HG03064 (cell line): ENCODE measurements around the gene CCL11.
"Not testable (repeated sequence)": the region's sequence is repeated elsewhere in the genome, so short reads cannot be mapped to it uniquely, and the experiment has no call there.

Experiments used
- ATAC-seq: cut with Tn5 transposase; IDR thresholded peaks from one replicate; pipeline ENCODE4 v1.9.1; 2021; ENCODE audit warnings: low read depth; ENCODE audit not compliant: unreplicated experiment

CCL11 gene

DNA sequence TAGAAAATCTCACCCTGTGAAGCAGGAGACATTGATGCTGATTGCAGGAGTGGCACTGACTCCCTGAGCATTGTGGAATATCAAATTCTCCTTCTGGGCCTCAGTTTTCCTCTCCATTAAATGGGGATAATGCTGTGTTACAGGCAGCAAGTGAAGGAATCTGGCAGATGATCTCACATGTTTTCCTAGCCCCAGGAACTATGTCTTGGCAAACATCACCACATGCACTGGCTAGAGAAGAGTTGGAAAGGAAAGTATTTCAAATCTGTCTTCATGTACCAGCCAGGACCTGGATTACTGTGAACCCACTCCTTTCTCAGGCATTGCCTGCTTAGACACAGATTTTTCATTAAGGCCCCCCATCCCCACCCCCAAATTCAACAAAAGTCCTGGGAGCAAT lies 20.1 kb downstream of the CCL11 start:
- no peak for ATAC-seq

DNA sequence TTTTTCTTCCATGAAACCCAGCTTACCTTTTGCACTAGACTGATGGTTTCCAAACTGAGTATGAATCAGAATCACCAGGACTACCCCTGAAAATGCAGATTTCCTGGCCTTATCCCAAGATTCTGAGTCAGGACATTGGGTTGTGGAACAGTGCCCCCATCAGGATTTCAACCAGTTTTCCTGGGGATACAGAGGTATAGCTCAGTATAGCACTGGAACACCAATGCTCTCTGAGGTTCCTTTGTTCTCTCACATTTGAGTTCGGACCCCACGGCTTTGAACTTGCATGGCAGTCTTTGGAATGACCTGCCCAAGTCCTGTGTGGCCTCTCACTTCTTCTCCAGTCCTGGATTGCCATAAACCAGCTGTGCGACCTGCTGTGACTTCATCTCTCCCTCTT lies 20.9 kb downstream of the CCL11 start:
- no peak for ATAC-seq

DNA sequence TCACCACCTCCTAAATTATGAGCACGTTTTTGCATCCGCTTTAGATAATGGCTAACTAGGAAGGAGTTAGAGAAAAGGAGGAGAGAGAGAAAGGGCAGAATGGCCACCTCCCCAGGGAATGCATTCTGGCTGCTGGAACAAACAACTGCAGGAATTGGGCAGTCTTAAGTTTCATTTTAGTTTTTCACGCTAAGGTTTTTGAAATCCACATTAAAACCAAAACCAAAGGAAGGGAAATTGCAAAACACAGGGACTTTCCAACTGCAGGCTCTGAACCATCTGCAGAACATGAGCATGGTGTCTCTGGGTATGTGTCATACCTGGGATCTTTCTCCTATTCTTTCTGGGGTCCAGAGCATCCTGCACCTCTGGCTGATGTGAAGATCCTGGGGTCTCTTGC lies 21.6 kb downstream of the CCL11 start:
- no peak for ATAC-seq

DNA sequence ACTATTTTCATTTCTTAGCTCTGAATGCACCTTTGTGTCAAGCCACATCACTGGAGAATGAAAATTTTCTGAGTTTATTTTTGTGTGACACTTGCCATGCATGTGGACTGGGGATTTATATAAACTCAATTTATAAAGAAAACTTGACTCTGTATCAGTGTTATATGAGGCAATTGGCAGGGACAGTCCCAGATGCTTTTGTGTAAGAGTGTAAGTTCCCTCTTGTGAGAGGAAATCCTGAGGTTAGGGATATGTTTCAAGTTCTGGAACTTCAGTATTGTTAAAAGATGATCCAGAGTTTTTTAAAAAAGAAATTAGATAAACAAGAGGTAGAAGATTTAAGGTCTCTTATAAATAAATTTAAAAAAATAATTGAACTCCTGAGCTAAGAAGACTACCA lies 22.8 kb downstream of the CCL11 start:
- ATAC-seq = no peak

DNA sequence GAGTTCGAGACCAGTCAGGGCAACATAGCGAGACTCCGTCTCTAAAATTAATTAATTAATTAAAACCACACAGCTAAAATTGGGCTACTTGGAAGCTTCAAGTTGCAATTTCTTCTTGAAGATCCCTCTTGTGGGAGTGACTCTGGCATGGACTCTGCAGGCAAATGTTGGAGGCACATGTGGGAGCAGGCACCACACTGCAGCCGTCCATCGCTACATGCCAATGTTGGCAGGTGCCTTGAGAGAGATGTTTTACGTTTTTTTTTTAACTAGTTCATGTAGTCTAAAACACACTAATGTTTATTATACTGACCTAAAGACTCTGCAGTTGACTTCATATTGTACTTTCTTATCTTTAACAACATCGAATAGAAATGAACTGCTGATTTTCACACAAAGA lies 25.7 kb downstream of the CCL11 start:
- no peak for ATAC-seq

DNA sequence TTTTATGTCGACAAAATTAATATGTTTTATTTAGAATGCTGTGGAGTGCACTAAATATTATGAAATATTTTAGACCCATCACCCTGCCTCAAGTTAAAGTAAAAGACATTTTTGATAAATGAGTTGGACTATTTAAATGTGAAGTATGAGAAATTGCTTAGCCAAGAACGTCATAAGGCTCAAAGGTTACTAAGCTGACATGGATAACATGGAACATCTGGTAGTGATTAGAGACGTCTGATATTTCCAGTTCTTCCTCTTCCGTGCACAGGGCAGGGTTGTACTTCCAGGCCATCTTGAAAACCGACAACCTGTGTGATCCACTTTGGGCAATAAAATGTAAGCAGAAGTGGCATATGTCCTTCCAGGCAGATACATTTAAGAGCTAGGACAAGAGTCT lies 26.5 kb downstream of the CCL11 start:
- ATAC-seq = no peak

DNA sequence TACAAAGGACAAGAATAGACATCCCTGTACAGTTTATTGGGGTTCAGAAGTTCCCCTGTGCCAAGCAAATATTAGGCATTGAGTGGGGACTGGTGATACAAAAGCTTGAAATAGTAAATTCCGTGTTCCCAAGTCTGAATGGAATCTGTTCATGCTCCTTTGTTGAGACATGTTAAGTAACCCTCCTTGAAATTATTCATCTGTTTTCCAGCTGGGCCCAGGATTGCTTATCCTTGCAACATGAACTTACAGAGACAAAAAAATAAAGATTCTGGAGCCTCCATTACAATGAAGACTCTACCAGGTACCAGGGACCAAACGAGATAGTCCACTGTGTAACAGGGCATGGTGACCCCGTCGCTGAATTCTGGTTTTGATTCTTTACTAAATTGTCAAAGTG lies 27.6 kb downstream of the CCL11 start:
- no peak for ATAC-seq

DNA sequence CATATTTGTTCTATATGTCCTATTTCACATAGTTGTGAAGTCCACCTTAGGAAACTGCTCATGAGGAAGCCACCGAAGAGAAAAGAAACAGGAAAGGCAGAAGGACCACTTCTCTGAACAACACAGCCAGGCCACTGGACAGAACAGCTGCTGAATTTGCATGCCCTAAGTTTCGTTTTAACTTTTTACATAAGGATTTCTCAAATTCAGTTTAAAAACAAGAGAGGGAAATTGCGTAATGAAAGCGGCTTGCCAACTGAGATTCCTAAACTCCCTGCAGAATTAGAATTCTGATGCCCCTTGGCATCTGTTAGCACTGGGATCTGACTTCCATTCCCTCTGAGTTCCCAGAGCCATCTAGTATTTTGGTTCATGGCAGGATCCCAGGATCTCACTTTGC lies 28.7 kb downstream of the CCL11 start:
- ATAC-seq = no peak

DNA sequence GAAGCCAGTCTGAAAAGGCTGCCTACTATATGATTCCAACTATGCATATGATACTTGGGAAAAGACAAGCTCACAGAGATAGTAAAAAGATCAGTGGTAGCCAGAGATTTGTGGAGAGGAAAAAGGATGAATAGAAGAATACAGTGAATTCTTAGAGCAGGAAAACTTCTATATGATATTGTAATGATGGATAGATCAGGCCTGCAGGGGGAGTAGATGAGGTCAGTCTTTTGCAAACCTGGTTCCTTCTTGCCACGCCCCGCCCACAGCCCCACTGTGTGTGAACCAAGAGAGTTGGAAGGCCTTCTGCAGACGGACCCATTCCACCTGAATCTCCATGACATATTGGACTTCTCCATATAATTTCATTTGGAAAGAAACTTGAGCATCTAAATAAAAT lies 32.9 kb downstream of the CCL11 start:
- no peak for ATAC-seq

DNA sequence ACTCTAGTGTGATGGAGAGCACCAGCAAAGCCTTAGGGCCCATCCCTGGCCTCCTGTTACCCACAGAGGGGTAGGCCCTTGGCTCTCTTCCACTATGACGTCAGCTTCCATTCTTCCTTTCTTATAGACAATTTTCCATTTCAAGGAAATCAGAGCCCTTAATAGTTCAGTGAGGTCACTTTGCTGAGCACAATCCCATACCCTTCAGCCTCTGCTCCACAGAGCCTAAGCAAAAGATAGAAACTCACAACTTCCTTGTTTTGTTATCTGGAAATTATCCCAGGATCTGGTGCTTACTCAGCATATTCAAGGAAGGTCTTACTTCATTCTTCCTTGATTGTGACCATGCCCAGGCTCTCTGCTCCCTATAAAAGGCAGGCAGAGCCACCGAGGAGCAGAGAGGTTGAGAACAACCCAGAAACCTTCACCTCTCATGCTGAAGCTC lies 33.5 kb downstream of the CCL11 start, which contains the start of gene CCL8:
TSS of gene CCL8 (plus strand) at position 397 of the 445 bp plus-strand sequence. CDS start 67 bp downstream, outside the sequence.
- ATAC-seq = no peak

DNA sequence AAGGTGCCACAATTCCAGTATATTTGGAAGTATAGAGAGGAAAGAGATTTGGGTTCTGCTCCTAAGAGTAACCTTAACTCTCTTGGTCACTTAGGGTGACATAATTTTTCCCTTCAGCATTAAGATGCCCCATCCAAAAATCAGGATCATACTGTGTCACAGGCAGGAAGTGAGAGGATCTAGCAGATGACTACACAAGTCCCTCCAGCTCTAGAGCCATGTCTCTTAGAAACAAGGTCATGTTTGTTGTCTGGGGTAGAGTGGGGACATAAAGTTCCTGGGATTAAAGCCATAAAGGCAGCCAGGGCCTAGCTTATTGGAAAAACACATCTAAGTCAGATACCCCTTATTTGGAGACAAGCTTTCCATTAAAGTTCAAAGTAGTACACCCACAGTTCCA lies 36.4 kb downstream of the CCL11 start:
- ATAC-seq = no peak

DNA sequence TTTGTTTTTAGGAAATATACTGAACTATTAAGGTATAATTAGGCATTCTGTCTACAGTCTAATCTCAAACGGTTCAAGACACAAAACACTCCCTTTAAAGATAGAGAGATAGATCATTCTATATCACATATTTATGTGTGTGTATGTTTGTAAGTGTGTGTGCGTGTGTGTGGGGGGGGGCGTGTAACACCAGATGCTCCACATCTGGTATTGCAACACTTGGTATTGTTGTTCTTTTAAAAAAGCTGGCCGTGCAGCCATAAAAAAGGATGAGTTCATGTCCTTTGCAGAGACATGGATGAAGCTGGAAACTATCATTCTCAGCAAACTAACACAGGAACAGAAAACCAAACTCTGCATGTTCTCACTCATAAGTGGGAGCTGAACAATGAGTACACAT lies 42.0 kb downstream of the CCL11 start:
- ATAC-seq = not testable (repeated sequence)

DNA sequence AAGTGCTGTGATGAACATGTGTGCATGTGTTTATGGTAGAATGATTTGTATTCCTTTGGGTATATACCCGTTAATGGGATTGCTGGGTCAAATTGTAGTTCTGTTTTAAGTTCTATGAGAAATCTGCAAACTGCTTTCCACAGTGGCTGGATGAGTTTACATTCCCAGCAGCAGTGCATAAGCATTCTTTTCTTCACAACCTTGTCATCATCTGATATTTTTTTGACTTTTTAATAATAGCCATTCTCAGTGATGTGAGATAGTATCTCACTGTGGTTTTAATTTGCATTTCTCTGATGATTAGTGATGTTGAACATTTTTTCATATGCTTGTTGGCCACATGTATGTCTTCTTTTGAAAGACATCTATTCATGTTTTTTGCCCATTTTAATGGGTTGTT lies 52.2 kb downstream of the CCL11 start:
- no peak for ATAC-seq
